Heart left ventricle (tissue), 16 donors: ENCODE results near the gene BCAS1. TPM values are rescaled to one million over a fixed set of nuclear protein-coding genes. Genes with fewer than 3 reads are reported as not detected.
"Not testable (repeated sequence)": the region's sequence is repeated elsewhere in the genome, so short reads cannot be mapped to it uniquely, and the experiment has no call there.

Source experiments
- ATAC-seq, 4 donors: fragments of 200-7000 bp; cut with Tn5 transposase; one replicate each; pipeline ENCODE4 v1.9.1; 2020 to 2022; ENCODE audit warnings: moderate library complexity in 4 of 4, mild to moderate bottlenecking in 3 of 4, moderate number of reproducible peaks in 1 of 4
- DNase-seq, 5 donors: peaks; one replicate each; pipeline ENCODE4 v3.0.0-alpha.2; 2020
- H3K27ac ChIP-seq, 12 donors: fragments of 200-600 bp; sonication (generic) in 4 of 12; one replicate each; pipeline versions ENCODE4 v1.5.0 to v1.8.0; 2016 to 2022; ENCODE audit warnings: mild to moderate bottlenecking in 2 of 12
- H3K27me3 ChIP-seq, 9 donors: fragments of 200-600 bp; sonication (generic) in 2 of 9; one replicate each; pipeline versions ENCODE4 v1.5.1 to v1.8.0; 2016 to 2022; ENCODE audit warnings: mild to moderate bottlenecking in 3 of 9
- H3K36me3 ChIP-seq, 9 donors: fragments of 200-600 bp; sonication (generic) in 2 of 9; one replicate each; pipeline versions ENCODE4 v1.5.0 to v1.8.0; 2018 to 2022; ENCODE audit warnings: mild to moderate bottlenecking in 2 of 9
- H3K4me1 ChIP-seq, 12 donors: fragments of 200-600 bp; sonication (generic) in 4 of 12; one replicate each; pipeline versions ENCODE4 v1.5.0 to v1.8.0; 2016 to 2022; ENCODE audit warnings: mild to moderate bottlenecking in 3 of 12
- H3K4me3 ChIP-seq, 12 donors: fragments of 200-600 bp; sonication (generic) in 4 of 12; one replicate each; pipeline versions ENCODE4 v1.5.0 to v1.8.0; 2017 to 2022; ENCODE audit warnings: mild to moderate bottlenecking in 9 of 12, moderate library complexity in 4 of 12
- H3K9me3 ChIP-seq, 12 donors: fragments of 200-600 bp; sonication (generic) in 4 of 12; one replicate each; pipeline versions ENCODE4 v1.5.0 to v1.8.0; 2016 to 2022; ENCODE audit warnings: mild to moderate bottlenecking in 1 of 12
- POLR2A ChIP-seq, 2 donors: fragments of 450-650 bp; IDR thresholded peaks; one replicate each; pipeline ENCODE4 v1.6.1; 2017; ENCODE audit warnings: antibody characterized with exemption in 2 of 2, mild to moderate bottlenecking in 2 of 2, moderate library complexity in 2 of 2
- WGBS, 4 donors: extraction: QIAGEN DNeasy Blood & Tissue Kit in 2 of 4; methylation state at CpG; one replicate each; pipeline versions ENCODE4 v1.1.5 to v1.1.7; 2013 to 2018; 5-methylcytosine and 5-hydroxymethylcytosine counted together
- intact Hi-C, 10 donors: fragments of 100-400 bp; cut with DNase I; formaldehyde crosslinking; loops; one replicate each; pipeline versions ENCODE4 v1.11.1 to v1.14.2; 2022
- polyA plus RNA-seq, 2 donors: library from polyadenylated mRNA; stranded (reverse); fragments of 200-250 nt; gene quantifications; one replicate each; pipeline ENCODE4 v1.2.3, GENCODE V29; 2013
- total RNA-seq, 9 donors: library from RNA; depleted of rRNA in 2 of 9; stranded (reverse); fragments of >200 nt in 2 of 9; fragmentation: NEBNext Ultra II Directional in 3 of 9; extraction: Animal tissue kit (Norgen Biotek cat#: 25700) in 3 of 9; gene quantifications; one replicate each; pipeline versions ENCODE4 v1.1.0 to v1.2.4, GENCODE V29; 2016 to 2023
- TF ChIP-seq, protein P1 (sequence below), 12 donors: fragments of 200-600 bp; sonication (generic) in 4 of 12; IDR thresholded peaks; one replicate each; pipeline versions ENCODE4 v1.5.0 to v1.8.0; 2018 to 2022; ENCODE audit warnings: antibody characterized with exemption in 12 of 12, mild to moderate bottlenecking in 5 of 12
- donor health status: ischemic (EF 13 %, LVEDD 7.1; RV severe dilation, severe dysfunction).
- donor health status: healthy with polysubstance abuse.
- donor health status: DM: no; HTN: yes; CAD: no.
- donor health status: DM: no; HTN: no; CAD: no.
- donor health status: ischemic (EF 25% LVEDD 6.9; RV normal size, moderate dysfunction).
- donor health status: ischemic (EF 25% LVEDD 5.7; RV mildly dilated, moderate dysfunction).
- donor health status: healthy.
- donor health status: DM: yes; HTN: yes; CAD: no.
- donor health status: ischemic (EF 35%, LVEDD 5.7; RV mildly dilated, moderate dysfunction).
- donor health status: nonischemic (EF 11% LVEDD 7.7; RV severe dilation, severe dysfunction).
- donor health status: DM: yes; HTN: yes; CAD: no.
- donor health status: PGD.
- donor health status: ischemic (EF 29% LVEDD 5.4; RV normal size, mild dysfunction).
- donor health status: nonischemic (EF 23%, LVEDD 6.1; RV moderate dilation, normal function).

Gene BCAS1
- total and polyA plus RNA-seq, 11 donors, result not detected

GRCh38 chr20:53975761-53976160 is 94.6 kb downstream of the BCAS1 start:
- H3K4me1 ChIP-seq, result no peaks in the 10 kb centered on the region
- ATAC-seq, result no peak
- 73 to 85% (median 79%) methylated on average over 5 of the region's 5 CpGs for WGBS, 4 donors

GRCh38 chr20:53974785-53975555 is 95.4 kb downstream of the BCAS1 start:
- no peak for TF ChIP-seq POLR2A (IDR thresholded peaks at IDR 0.05)

More at GRCh38 chr20:53975761-53976160, 94.6 kb downstream of the BCAS1 start:
- Histone ChIP-seq H3K9me3 (peaks cover 0 to 8% (median 0%) of the 10 kb centered on the region in 12 donors), H3K36me3 (no peaks in the 10 kb centered on the region), H3K27me3 (no peaks in the 10 kb centered on the region), H3K4me3 (no peak overlapping the region), H3K27ac (no peak overlapping the region)
- TF ChIP-seq POLR2A (IDR thresholded peaks at IDR 0.05), result no peak
- TF ChIP-seq, protein P1, sequence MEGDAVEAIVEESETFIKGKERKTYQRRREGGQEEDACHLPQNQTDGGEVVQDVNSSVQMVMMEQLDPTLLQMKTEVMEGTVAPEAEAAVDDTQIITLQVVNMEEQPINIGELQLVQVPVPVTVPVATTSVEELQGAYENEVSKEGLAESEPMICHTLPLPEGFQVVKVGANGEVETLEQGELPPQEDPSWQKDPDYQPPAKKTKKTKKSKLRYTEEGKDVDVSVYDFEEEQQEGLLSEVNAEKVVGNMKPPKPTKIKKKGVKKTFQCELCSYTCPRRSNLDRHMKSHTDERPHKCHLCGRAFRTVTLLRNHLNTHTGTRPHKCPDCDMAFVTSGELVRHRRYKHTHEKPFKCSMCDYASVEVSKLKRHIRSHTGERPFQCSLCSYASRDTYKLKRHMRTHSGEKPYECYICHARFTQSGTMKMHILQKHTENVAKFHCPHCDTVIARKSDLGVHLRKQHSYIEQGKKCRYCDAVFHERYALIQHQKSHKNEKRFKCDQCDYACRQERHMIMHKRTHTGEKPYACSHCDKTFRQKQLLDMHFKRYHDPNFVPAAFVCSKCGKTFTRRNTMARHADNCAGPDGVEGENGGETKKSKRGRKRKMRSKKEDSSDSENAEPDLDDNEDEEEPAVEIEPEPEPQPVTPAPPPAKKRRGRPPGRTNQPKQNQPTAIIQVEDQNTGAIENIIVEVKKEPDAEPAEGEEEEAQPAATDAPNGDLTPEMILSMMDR (IDR thresholded peaks at IDR 0.05), result no peak
- intact Hi-C loops, result no loop called here
- DNase-seq, result no peak

GRCh38 chr20:53973882-53974281 is 96.5 kb downstream of the BCAS1 start:
- H3K4me1 ChIP-seq, H3K9me3 ChIP-seq, H3K27me3 ChIP-seq, DNase-seq, H3K4me3 ChIP-seq, ATAC-seq, intact Hi-C loops, H3K36me3 ChIP-seq, H3K27ac ChIP-seq: not testable (repeated sequence)
- WGBS, 4 donors, result 65 to 85% (median 77%) methylated on average over 5 of the region's 5 CpGs

More at GRCh38 chr20:53974785-53975555, 95.4 kb downstream of the BCAS1 start:
- H3K27ac ChIP-seq, result no peak overlapping the region
- intact Hi-C loops, result no loop called here
- H3K4me1 ChIP-seq, result no peaks in the 10 kb centered on the region
- no peak overlapping the region for H3K4me3 ChIP-seq
- H3K9me3 ChIP-seq, result peaks cover 0 to 8% (median 0%) of the 10 kb centered on the region in 12 donors
- no peaks in the 10 kb centered on the region for H3K27me3 ChIP-seq
- no peaks in the 10 kb centered on the region for H3K36me3 ChIP-seq
- ATAC-seq, result no peak
- DNase-seq, result no peak
- 82 to 89% (median 86%) methylated on average over 19 of the region's 19 CpGs for WGBS, 4 donors

DNA sequence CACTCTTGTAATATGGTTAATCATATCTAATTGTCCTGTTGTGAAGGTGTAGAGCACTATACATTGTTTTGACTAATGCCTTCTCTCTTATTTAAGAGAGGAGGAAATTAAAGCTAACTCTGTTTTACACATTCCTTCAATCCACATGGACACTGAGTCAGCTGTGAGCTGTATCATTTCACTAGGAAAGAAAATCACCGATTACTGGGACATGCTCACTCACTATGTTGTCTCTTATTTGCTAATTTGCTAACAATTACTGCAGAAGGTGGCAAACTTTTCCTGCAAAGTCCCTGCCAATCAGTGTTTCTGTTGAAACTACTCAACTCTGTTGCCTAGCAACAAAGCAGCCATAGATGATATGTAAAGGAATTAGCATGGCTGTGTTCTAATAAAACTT is 98.2 kb downstream of the BCAS1 start:
- no peaks in the 10 kb centered on the region for H3K4me1 ChIP-seq
- TF ChIP-seq, protein P1 (IDR thresholded peaks at IDR 0.05), result no peak
- TF ChIP-seq POLR2A (IDR thresholded peaks at IDR 0.05), result no peak
- H3K27ac ChIP-seq, result no peak overlapping the region
- H3K4me3 ChIP-seq, result no peak overlapping the region
- H3K9me3 ChIP-seq, result peaks cover 0 to 8% (median 0%) of the 10 kb centered on the region in 12 donors
- intact Hi-C loops, result no loop called here
- no peak for ATAC-seq
- no peak for DNase-seq
- no peaks in the 10 kb centered on the region for H3K36me3 ChIP-seq
- 80 to 97% (median 91%) methylated on average over 1 of the region's 1 CpG for WGBS, 4 donors
- H3K27me3 ChIP-seq, result no peaks in the 10 kb centered on the region

DNA sequence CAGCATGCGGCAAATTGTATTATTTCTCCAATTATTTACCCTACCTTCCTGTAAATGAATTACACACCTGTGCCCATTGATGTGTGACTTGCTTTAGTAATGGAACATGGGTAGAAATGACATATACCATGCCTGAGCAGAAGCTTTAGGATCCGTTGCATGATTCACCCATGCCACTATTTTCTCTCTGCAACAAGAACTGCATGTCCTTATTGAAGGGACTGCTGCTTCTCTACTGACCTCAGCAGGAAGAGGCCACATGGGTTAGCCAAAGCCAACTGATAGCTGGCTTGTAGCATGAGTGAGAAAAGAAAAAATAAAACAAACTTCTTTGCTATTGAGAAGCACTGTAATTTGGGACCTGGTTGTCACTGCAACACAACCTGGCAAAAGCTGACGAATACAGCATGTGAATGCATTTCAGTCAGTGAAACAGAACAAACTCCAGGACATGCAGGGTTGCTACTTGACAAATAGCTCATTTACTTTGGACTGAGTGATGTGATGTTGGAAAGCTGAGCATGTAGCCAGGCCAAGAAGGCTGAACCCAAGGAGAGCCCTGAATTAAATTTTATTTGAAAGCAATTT is 99.2 kb downstream of the BCAS1 start:
- ATAC-seq (no peak), DNase-seq (no peak)
- no peak for TF ChIP-seq POLR2A (IDR thresholded peaks at IDR 0.05)
- TF ChIP-seq, protein P1 (IDR thresholded peaks at IDR 0.05), result no peak
- Histone ChIP-seq H3K27me3 (no peaks in the 10 kb centered on the region), H3K27ac (no peak overlapping the region), H3K4me1 (no peaks in the 10 kb centered on the region), H3K36me3 (no peaks in the 10 kb centered on the region), H3K9me3 (peaks cover 0 to 8% (median 0%) of the 10 kb centered on the region in 12 donors), H3K4me3 (no peak overlapping the region)
- intact Hi-C loops, result no loop called here
- WGBS, 4 donors, result 76 to 91% (median 88%) methylated on average over 3 of the region's 3 CpGs
